Measurements from ENCODE around the gene KDM2B.
A peak's percentile ranks its signal among the peaks of the same experiment; 100 is the strongest.

KDM2B gene

DNA sequence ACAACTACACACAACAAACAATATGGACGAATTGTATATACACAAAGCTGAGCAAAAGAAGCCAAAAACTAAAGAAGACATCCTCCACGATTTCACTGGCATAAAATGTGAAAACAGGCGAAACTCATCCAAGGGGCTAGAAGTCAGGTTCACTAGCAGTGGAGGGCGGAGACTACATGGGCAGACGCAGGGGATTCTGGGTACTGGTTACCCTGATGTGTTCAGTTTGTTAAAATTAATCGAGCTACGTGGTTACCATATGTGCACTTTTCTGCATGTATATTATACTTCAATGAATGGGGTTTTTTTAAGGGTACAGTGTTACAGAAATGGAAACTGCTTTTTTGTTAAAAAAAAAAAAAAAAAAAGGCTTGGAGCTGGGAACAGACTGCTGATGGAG lies 12.3 kb downstream of the KDM2B start:
- no peak for DNase-seq (ENCODE audit: extremely low read depth in 1 of 2, low read depth in 1 of 2)

DNA sequence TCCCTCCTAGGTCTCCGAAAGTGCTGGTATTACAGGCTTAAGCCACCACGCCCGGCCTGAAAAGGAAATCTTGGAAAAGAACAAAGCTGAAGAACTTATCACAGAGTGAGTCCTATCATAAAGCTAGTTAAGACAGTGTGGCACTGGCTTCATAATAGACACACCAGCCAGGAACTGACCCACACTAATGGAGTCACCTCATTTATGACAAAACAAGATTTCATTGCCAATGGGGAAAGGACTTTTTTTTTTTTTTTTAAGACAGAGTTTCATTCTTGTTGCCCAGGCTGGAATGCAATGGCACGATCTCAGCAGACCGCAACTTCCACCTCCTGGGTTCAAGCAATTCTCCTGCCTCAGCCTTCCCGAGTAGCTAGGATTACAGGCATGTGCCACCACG lies 15.7 kb downstream of the KDM2B start:
- DNase-seq (ENCODE audit: extremely low read depth in 1 of 2, low read depth in 1 of 2): no peak

DNA sequence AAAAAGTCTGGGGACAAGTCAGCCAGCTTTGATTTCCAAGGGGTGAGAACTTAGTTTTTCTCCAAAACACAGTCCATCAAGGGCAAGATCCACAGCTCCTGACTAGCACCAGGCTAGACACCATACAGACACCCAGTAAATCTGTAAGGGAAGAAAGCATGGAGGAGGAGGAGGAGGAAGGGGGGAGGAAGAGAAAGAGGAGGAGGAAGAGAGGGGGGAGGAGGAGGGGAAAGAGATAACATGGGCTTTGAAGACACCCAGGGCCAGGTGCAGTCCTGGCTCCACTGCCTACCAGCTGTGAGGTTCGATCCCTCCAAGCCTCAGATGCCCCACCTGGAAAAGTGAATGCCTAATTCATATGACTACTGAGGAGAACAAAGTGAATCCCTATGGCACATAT lies 18.3 kb downstream of the KDM2B start:
- DNase-seq (ENCODE audit: extremely low read depth in 1 of 2, low read depth in 1 of 2): no peak

DNA sequence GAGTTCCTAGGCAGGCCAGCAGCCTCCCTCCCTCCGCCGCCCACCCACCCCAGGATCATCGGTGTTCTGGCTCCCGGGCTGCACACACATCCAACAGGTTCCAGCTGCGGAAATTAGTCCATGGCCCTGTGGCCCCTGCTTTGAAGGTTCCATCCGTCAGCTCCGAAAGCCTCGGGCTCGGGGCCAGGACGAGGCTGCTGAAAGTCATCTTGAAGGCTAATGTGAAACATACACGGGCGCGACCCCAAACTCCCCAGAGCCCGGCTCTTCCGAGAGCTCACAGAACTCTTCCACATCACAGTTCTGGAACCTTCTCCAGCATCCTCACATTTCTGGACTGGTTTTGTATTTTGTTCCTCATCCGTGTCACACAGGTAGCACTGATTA lies 19.8 kb downstream of the KDM2B start:
- DNase-seq (ENCODE audit: extremely low read depth in 1 of 2, low read depth in 1 of 2): no peak

DNA sequence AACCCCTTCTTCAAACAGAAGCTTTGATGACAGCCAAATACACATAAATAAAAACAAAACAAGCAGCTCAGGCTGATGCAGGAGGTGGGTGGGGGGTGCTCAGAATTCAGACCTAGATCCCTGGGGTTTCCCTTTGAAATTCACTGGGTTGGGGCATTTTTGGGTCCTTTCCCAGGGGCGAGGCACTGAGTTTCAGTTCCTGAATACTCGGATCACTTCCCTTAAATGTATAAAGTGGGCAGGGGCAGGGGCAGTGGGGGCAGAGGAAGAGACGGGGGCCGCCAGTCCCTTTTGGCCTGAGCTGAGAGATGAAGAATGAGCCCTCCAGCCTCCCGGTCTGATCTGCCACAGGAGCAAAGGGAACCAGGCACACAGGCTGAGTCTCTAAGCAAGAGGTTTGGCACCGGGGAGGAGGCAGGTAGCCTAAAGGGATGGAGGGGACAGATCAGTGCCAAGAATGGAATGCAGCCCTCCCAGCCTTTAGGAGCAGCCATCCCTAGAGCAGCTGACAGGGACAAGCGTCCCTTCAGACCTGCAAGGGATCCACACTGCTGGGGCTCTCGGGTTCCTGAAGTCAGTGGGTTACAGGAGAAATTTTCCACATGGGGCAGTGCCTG lies 20.3 kb downstream of the KDM2B start:
- no peak for DNase-seq (ENCODE audit: extremely low read depth in 1 of 2, low read depth in 1 of 2)

DNA sequence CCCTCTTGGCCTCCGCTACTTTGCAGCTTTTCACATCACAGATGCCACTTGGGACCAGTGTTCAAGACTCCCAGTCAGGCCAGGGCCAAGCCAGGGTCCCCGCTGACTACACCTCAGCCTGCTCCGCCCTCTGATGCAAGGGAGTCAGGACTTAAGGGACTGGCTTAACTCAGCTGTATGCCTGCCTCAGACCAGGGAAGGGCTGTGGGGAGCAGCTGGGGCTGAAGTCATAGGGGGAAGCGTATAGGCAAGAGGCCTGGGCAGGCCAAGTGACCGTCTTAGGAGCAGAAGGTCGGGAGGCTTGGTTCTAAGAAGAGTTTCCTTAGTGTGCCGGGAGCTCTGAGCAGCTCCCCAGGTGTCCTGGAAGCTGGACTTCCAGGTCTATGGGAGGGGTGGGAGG lies 21.9 kb downstream of the KDM2B start:
- no peak for DNase-seq (ENCODE audit: extremely low read depth in 1 of 2, low read depth in 1 of 2)

DNA sequence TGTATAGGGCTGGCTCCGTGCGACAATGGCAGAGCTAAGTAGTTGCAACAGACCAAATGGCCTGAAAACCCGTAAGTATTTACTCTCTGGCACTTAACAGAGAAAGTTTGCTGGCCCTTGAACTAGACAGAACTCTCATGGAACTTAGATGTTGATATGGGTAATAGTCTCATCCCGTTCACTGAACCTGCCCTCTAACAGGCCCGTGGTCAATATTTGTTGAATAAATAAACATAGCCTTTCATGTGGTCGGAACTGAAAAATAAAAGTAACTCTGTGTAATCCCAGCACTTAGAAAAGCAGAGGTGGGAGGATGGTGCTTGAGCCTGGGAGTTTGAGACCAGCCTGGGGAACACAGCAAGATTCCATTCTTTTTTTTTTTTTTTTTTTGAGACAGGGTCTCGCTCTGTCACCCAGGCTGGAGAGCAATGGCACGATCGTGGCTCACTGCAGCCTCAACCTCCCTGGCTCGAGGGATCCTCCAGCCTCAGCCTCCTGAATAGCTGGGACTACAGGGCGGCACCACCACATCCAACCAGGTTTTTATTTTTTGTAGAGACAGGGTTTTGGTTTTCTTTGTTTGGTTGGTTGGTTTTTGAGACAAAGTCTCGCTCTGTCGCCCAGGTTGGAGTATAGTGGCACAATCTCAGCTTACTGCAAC lies 29.7 kb downstream of the KDM2B start:
- no peak for DNase-seq (ENCODE audit: extremely low read depth in 1 of 2, low read depth in 1 of 2)

DNA sequence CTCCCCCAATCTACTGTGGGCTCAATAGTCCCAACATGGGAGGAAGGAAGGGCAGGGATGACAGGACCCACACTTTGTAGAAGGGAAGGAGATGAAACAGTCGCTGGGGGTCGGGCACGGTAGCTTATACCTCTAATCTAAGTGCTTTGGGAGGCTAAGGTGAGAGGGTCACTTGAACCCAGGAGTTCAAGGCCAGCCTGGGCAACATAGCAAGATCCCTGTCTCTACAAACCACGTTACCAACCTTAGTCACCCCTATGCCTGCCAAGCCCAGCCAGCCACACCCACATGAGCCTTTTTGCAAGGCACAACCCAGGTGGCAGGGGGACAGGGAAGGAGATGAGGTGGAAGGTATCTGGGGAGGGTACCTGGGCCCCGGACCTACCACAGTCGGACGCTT lies 31.7 kb downstream of the KDM2B start:
- no peak for DNase-seq (ENCODE audit: extremely low read depth in 1 of 2, low read depth in 1 of 2)

DNA sequence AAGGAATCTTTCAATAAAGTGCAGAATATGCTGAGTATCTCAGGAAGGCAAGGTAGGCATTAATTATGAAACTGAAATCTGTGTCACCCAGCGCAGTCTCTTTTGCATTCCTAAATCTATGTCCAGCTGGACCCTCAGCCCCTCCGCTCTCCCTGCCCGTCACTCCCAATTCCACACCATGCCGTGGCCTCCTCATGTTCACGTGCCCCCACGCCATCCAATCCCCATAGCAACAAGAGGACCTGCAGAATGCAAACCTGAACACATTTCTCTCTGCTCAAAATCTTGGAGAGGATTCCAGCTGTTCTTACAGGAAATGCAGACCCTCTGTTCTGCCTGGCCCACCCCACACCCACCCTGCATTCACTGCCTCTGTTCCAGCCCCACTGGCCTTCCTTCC lies 35.3 kb downstream of the KDM2B start:
- DNase-seq (ENCODE audit: extremely low read depth in 1 of 2, low read depth in 1 of 2): no peak

DNA sequence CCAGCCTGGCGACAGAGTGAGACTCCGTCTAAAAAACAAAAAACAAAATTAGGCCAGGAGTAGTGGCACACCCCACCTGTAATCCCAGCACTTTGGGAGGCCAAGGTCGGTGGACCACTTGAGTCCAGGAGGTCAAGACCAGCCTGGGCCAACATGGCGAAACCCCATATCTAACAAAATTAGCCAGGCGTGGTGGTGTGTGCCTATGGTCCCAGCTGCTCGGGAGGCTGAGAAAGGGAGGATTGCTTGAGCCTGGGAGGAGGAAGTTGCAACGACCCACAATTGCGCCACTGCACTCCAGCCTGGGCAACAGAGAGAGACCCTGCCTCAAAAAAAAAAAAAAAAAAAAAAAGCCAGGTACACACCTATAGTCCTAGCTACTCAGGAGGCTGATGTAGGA lies 37.0 kb downstream of the KDM2B start:
- DNase-seq (ENCODE audit: extremely low read depth in 1 of 2, low read depth in 1 of 2): no peak

DNA sequence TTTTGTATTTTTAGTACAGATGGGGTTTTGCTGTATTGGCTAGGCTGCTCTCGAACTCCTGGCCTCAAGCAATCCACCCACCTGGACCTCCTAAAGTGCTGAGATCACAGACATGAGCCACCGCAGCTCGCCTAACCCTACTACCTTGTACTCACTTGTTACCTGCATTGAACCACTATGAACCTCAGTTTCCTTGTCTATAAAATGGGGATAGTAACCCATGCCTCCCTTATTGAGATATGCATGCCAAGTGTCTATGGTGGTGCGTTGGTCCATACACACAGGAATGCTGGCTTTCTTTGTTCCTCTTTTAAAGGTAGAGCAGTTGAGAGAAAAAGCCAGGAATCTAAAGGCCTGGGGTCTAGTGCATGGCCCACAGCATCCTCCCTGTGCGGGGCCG lies 40.9 kb downstream of the KDM2B start:
- DNase-seq (ENCODE audit: extremely low read depth in 1 of 2, low read depth in 1 of 2): no peak

DNA sequence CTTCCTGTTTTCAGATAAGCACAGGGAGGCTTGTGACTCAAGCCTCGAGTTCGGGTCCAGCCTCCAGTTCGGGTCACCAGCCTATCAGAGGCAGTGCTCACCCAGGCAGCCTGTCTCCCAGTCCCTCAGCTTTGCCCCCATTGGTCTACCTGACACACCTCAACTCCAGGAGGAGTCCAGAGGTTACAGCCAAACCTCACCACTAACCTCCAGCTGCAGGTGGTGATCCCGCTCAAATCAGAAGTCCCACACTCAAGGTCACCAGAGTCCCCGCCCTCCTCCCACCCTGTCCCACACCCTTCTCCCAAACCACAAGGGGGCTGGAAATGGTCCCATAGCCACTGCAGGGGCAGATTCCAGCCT lies 42.1 kb downstream of the KDM2B start:
- no peak for DNase-seq (ENCODE audit: extremely low read depth in 1 of 2, low read depth in 1 of 2)

DNA sequence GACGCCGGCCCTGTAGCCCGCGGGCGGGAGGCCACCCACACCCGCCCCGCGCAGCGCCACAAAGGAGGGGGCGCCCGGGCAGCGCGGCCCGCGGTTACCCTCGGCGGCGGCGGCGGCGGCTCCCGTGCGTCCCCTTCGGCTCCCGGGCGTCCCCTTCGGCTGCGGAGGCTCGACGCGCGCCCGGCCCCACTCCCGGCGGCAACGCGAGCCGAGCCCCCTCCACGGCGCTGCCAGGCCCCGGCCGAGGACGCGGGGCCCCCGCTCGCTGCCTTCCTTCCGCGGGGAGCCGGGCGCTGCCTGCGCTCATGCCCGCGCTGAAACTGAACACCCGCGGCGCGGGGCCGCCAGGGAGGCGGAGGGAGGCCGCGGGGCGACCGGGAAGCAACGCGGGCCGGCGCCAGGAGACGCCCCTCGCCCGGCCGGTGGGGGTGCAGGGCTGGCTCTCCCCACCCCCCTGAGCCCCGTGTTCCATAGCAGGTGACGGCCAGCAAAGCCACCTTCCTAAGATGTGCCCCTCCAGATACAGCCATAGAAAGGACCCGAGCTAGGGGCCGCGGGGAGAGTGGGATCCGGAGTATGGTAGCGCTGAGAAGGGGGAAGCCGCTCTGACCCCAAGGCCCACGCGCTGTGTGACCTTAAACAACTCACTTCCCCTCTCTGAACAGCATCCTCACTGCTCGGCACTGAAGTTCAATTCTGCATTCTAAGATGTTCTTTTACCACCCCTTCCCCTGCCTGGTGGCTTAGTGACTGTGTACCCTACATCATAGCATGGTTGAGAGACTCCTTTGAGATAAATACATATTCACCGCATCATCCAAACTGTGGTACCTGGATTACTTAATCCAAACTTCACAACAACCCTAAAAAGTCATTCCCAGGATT lies 42.8 kb downstream of the KDM2B start:
- no peak for DNase-seq (ENCODE audit: extremely low read depth in 1 of 2, low read depth in 1 of 2)

DNA sequence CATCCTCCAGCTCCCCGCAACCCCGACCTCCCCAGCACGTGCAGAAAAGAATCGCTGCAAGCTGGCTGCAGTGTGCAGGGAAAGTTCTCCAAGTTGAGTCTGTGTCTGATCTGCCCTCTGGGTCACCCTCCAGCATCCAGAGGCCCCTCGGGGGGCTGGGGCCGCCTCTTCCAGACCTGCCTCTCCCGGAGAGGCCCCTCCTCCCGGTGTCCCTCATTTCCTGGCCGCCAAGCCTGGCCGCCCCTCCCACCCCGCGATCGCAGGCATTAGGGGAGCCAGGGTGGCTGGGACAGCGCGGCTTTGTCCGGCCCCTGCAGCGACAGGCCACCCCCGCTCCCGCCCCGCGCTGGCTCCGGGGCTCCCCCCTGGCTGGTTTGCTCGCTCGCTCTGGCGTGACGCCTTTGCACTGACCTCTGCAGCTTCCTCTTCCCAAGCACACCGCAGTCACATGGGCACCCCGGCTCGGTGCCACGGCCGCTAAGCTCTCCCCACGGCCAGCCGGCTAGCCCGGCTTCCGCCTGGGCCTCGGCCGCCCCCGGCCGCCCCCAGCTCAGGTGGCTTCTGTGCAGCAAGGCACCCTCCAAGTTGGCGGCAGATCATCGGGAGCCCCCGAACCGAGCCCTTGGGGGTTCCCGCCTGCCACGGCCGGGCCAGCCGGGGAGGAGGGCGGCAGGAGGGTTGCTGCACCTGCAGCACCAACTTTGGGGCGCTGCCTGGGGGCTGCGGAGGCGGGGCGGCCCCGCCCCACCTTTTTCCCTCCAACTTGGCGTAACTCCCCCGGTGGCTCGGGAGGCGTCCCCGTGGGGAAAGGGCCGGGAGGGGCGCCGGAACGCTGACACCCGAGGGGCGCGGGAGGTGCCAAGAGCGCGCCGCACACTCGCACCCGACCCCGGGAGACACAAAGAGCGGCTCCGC lies 43.7 kb downstream of the KDM2B start:
- no peak for DNase-seq (ENCODE audit: extremely low read depth in 1 of 2, low read depth in 1 of 2)

DNA sequence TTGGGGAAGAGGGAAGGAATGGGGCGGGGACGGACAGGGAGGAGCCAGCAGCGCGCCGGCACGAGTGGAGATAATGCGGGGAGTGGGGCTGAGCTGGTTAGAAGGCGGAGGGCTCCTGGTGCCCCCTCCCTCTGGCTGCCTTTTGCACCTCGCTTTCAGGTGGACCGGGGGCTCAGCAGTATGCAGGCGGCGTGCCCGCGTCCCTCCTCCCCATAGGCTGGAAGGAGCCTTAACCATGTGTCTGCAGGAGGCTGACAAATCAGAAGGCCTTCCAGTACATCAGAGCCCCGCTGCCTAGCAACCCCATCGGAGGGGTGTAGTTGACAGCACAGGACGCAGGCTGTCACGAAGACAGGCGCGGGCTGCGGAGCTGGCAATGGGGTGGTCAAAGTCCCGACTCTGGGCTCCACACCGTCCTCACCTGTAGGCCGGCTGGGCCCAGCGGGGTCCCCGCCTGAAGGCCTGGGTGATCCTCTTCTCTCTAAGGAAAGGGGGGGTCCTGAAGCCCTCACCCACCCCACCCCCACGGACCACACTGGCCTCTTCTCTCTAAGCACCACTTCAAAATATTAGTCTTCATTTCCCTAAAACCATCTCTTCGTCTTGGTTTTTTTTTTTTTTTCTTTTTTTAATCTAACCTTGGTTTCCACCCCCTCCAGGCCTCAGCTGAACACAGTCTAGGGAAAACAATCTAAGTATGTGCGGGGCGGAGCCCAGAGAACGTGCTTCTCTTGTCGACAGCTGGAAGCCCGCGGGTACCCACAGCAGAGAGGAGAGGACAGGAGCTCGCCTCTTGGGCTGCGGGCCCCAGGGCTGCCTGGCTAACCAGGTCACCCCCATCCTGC lies 44.5 kb downstream of the KDM2B start:
- peak; percentile 56 for DNase-seq (ENCODE audit: extremely low read depth in 1 of 2, low read depth in 1 of 2)

DNA sequence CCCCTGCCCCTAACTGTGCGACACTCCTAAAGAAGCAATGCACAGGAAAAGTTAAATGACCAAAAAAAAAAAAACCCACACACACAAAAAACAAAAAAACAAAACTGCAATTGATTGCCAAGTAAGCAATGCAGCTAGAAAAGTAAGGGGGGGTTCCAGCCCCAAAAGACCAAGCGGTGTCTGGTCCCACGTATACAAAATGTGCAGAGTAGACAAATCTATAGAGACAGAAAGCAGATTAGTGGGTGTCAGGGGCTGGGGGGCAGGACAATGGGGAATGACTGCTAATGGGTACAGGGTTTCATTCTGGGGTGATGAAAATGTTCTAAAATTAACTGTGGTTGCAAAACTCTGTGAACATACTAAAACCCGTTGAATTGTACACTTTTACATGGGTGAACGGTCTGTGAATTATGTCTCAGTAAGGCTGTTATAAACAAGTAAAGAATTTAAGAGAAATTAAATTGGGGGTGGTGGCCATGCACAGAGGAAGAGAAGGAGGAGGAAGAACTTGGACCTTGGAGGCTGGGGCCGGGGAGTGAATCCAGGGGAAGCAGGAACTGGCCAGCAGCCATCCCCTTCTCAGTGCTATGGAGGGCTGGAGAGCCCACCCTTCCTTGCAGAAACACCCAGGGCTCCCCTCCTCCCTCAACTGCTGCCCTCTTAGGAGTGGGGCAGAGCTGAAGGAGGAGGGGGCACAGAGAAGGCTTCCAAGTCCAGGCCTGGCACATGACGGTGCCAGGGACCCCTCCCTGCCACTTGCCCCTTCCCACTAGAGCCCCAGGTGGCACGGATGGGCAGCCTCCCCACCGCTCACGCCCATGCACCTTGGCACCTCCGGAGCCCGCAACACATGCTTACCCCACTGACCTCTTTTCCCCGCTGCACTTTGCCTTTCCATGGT lies 45.4 kb downstream of the KDM2B start:
- DNase-seq (ENCODE audit: extremely low read depth in 1 of 2, low read depth in 1 of 2): no peak

DNA sequence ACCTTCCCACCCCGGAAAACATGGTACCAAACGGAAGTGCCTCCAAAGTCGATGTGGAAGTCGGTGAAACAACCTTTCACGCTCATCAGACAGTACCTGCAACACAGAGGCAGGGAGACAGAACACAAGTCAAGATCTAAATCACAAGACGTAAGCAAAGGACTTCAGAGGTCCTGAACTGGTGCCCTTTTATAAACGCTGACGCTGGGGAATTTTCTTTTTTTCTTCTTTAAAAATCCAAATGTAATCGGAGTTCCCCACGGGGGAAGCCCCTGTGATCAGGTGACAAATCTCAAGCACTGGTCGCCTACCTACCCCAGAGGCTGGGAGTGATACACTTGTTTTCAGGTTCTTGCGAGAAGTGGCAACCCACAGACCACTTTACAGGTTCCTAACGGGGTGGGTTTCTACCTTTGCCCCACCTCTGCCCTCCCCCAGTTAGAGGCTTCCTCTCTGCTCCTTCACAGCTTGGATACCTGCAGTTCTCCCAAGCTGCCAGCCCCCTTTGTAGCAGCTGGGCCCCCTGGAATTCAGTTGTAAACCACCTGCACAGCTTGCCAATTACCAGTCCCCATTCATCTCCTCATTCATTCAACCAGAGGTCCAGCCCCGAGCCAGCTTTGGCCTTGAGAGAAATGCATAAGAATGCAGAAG lies 46.2 kb downstream of the KDM2B start:
- DNase-seq (ENCODE audit: extremely low read depth in 1 of 2, low read depth in 1 of 2): peak; percentile 29 to 53

DNA sequence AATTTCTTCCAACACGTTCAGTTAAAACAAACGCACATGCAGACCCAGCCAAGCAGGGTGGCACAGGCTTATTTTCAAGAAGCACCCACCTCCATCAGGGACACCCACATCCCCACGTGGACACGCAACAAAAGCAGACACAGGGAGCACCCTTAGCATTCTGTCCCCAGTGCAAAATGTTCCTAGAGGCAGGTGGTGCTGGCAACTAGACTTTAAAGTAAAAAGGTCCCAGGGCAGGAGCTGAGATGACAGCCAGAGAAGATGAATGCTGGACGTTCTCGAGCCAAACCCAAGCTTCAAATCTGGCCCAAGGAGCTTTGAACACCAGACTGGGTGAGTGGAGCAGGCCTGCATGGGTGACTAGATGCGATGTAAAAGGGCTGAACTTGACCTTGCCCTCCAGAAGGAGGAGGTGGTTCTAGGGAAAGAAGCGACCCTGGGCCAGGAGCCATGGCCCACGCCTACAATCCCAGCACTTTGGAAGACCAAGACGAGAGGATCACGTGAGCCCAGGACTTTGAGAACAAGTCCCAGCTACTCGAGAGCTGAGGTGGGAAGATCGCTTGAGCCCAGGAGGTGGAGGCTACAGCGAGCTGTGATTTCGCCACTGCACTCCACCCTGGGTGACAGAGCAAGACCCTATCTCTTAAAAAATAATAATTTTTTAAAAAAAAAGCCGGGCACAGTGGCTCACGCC lies 47.3 kb downstream of the KDM2B start:
- no peak for DNase-seq (ENCODE audit: extremely low read depth in 1 of 2, low read depth in 1 of 2)
